ENCODE results near the gene A4GNT. TPM values are rescaled to one million over a fixed set of nuclear protein-coding genes. Genes with fewer than 3 reads are reported as not detected.
"Not testable (repeated sequence)": the region's sequence is repeated elsewhere in the genome, so short reads cannot be mapped to it uniquely, and the experiment has no call there.

The A4GNT gene
- total RNA-seq, 2 donors from 2014 or later: not detected

DNA sequence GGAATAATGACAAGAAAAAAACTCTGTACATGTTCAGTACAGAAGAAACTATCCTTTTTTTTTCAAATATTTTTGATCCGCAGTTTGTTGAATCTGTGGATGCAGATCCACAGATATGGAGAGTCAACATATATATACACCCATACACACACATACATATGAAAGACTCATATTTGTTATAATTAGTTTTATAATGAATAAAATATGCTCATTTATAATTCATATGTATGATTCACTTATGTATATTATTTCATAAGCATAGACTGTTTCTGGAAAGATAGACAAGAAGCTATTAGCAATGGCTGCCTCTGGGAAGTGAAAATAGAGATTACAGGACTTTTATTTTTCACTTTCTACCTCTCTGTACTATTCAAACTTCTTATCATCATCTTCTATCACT lies 26.6 kb downstream of the A4GNT start:
- DNase-seq: no peak
- no peak overlapping the region for H3K27ac ChIP-seq
- H3K4me1 ChIP-seq: no peaks in the 10 kb centered on the region
- H3K36me3 ChIP-seq: no peaks in the 10 kb centered on the region
- intact Hi-C loops (cut with DNase I): no loop called here
- no peaks in the 10 kb centered on the region for H3K9me3 ChIP-seq
- H3K4me3 ChIP-seq: no peak overlapping the region
- no peaks in the 10 kb centered on the region for H3K27me3 ChIP-seq
- no peak for TF ChIP-seq CTCF (IDR thresholded peaks at IDR 0.05)
- H3K9ac ChIP-seq (ENCODE audit: low read depth in 2 of 2, low read length in 2 of 2): no peak overlapping the region

GRCh38 chr3:138103466-138103865 lies 28.7 kb downstream of the A4GNT start:
- H3K9ac ChIP-seq (ENCODE audit: low read depth in 2 of 2, low read length in 2 of 2): no peak overlapping the region
- no peaks in the 10 kb centered on the region for H3K9me3 ChIP-seq
- no peak for DNase-seq
- intact Hi-C loops (cut with DNase I): no loop called here
- H3K4me1 ChIP-seq: no peaks in the 10 kb centered on the region
- H3K27ac ChIP-seq: no peak overlapping the region
- H3K4me3 ChIP-seq: no peak overlapping the region
- H3K27me3 ChIP-seq: no peaks in the 10 kb centered on the region
- H3K36me3 ChIP-seq: no peaks in the 10 kb centered on the region
- TF ChIP-seq CTCF (IDR thresholded peaks at IDR 0.05): no peak

- H3K9ac ChIP-seq (ENCODE audit: low read depth in 2 of 2, low read length in 2 of 2); H3K4me1 ChIP-seq; H3K27me3 ChIP-seq; H3K36me3 ChIP-seq; H3K9me3 ChIP-seq; H3K27ac ChIP-seq; intact Hi-C loops (cut with DNase I); DNase-seq; H3K4me3 ChIP-seq: not testable (repeated sequence)
Observed at GRCh38 chr3:138101351-138101940, 30.7 kb downstream of the A4GNT start.

GRCh38 chr3:138099417-138099816 lies 32.8 kb downstream of the A4GNT start:
- no peaks in the 10 kb centered on the region for H3K27me3 ChIP-seq
- H3K9me3 ChIP-seq: no peaks in the 10 kb centered on the region
- H3K4me1 ChIP-seq: no peaks in the 10 kb centered on the region
- H3K9ac ChIP-seq (ENCODE audit: low read depth in 2 of 2, low read length in 2 of 2): no peak overlapping the region
- no peak for TF ChIP-seq CTCF (IDR thresholded peaks at IDR 0.05)
- H3K4me3 ChIP-seq: no peak overlapping the region
- no peaks in the 10 kb centered on the region for H3K36me3 ChIP-seq
- intact Hi-C loops (cut with DNase I): no loop called here
- no peak for DNase-seq
- no peak overlapping the region for H3K27ac ChIP-seq

- intact Hi-C loops (cut with DNase I): no loop called here
- H3K36me3 ChIP-seq: no peaks in the 10 kb centered on the region
- H3K9me3 ChIP-seq: no peaks in the 10 kb centered on the region
- TF ChIP-seq CTCF (IDR thresholded peaks at IDR 0.05): no peak
- H3K27ac ChIP-seq: no peak overlapping the region
- H3K4me1 ChIP-seq: no peaks in the 10 kb centered on the region
- no peak for DNase-seq
- no peak overlapping the region for H3K9ac ChIP-seq (ENCODE audit: low read depth in 2 of 2, low read length in 2 of 2)
- H3K4me3 ChIP-seq: no peak overlapping the region
- H3K27me3 ChIP-seq: no peaks in the 10 kb centered on the region
Observed at GRCh38 chr3:138097192-138098172, 34.7 kb downstream of the A4GNT start.

DNA sequence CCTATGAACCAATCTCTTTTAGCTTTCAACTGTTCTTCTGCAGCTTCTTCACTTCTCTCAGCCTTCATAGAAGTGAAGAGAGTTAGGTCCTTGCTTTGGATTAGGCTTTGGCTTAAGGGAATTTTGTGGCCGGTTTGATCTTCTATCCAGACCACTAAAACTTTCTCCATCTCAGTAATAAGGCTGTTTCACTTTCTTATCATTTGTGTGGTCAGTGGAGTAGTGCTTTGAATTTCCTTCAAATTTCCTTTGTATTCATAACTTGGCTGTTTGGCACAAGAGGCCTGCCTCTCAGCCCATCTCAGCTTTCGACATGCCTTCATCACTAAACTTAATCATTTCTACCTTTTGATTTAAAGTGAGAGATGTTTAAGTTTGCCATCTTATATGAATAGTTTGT lies 38.5 kb downstream of the A4GNT start:
- intact Hi-C loops (cut with DNase I): no loop called here
- Histone ChIP-seq H3K4me3 (no peak overlapping the region), H3K27ac (no peak overlapping the region), H3K27me3 (no peaks in the 10 kb centered on the region), H3K9me3 (no peaks in the 10 kb centered on the region), H3K4me1 (no peaks in the 10 kb centered on the region), H3K36me3 (no peaks in the 10 kb centered on the region), H3K9ac (ENCODE audit: low read depth in 2 of 2, low read length in 2 of 2) (no peak overlapping the region)
- no peak for DNase-seq
- TF ChIP-seq CTCF (IDR thresholded peaks at IDR 0.05): no peak
